GM21786 (cell line): ENCODE results near the gene AGBL5.

Source experiments
- ATAC-seq: cut with Tn5 transposase; IDR thresholded peaks from one replicate; pipeline ENCODE4 v1.9.1; 2021; ENCODE audit not compliant: unreplicated experiment

The AGBL5 gene

DNA sequence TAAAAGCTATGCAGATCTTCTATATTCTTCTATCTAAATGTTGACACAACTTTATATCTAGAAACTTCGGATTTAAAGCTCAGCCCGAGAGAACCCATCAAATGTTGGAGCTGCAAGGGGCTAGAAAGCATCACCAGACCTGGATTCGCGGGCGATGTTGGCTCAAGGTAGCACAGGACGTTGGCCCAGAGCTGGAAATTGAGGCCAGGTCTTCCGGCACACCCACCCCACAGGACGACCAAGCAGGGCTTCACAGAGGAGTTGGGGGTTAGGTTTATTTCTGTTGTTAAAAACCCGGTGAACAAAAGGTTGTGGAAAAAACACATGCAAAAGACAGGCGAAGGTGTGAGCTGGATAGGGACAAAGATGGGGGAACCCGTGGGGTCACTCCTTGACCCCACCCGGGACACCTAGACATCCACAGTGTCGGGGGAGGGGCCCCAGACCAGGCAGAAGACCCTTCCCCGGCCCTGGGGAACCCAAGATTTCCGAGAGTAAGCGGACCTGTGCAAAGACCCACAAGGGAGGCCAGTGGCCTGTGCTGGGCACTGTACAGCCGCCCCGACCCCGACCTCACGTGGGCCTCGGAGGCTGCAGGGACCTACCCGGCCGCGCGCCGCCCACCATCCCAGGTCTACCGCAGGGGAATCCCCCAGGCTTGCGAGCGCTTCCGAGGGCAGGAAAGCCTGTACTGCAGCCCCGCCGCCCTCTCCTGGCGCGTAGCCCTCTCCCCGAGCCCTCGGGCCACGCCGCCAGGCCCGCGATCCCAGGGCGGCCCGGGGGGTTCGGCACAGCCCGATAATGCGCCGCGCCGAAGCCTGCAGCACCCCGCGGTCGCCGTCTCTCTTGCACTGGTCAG, 1.8 kb upstream of the AGBL5 start:
- ATAC-seq: peak; percentile 18

GRCh38 chr2:27050281-27050995, 1.0 kb upstream of the AGBL5 start:
- peak; percentile 36 for ATAC-seq

DNA sequence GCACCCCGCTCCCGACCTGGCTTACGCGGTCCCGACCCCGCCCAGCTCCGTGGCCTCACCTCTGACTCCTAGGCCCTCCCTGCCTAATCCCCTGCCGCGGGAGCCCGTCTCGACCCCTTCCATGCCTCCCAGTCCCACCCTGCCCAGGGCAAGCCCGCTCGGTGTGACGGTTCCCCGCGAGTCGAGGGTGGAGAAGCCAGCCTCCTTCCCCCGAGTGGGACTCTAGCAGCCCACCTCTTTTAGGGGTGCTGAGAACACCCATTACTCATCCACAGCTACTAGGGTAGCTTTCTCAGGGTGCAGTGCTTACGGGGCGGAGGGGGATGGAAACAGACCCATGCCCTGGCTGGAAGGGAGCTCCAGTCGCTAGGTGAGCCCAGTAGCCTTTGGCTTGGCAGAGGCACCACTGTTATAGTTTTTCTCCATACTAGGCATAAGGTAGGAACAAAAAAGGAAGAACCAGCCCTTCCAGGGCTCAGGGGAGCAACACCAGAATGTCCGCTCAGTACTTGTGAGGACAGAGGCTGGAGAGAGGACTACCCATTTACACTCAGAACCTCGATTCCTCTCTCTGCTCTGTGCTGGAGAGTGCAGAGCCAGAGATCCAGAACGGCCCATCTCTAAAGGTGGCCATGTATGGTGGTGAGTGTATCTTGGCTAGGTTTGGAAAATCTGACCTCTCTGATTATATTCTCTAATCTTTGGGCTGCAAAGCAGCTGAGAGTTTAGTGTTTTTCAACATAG, 606 bp downstream of the AGBL5 start:
- no peak for ATAC-seq

GRCh38 chr2:27053321-27053720, 1.9 kb downstream of the AGBL5 start:
- no peak for ATAC-seq

- no peak for ATAC-seq
Observed at GRCh38 chr2:27053776-27054175, 2.3 kb downstream of the AGBL5 start.

DNA sequence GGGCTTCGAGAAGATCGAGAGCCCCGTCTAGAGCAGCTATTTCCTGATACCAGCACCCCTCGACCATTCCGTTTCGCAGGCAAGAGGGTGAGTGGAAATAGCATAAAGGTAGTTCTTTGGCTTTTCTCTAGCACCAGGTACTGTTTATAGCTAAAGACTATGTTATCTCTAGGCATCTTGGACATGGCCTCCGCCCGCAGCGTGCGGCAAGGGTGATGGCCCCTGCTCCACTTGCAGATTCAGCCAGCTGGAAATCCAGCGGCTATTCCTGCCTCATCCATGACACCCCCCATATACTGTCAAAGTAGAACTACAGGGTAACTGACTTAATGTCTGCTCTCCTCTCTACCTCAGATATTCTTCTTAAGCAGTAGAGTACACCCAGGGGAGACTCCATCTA, 3.3 kb downstream of the AGBL5 start:
- ATAC-seq: no peak

GRCh38 chr2:27057184-27057583, 5.7 kb downstream of the AGBL5 start:
- ATAC-seq: no peak

DNA sequence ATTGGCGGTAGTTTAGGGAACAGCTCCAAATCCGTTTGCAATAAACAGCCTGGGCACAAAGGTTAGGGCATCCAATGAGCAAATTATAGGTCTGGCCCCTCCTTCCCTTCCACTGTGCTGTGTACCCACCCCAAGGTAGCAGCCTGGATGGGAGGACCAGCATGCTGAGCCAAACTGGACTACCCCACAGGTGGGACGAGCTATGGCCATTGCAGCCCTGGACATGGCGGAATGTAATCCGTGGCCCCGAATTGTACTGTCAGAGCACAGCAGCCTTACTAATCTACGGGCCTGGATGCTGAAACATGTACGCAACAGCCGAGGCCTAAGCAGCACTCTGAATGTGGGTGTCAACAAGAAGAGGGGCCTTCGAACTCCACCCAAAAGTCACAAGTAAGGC, 6.7 kb downstream of the AGBL5 start:
- no peak for ATAC-seq

GRCh38 chr2:27059141-27059820, 7.8 kb downstream of the AGBL5 start:
- ATAC-seq: no peak

GRCh38 chr2:27060323-27060722, 8.9 kb downstream of the AGBL5 start:
- ATAC-seq: no peak

GRCh38 chr2:27065128-27065527, 13.7 kb downstream of the AGBL5 start:
- no peak for ATAC-seq

DNA sequence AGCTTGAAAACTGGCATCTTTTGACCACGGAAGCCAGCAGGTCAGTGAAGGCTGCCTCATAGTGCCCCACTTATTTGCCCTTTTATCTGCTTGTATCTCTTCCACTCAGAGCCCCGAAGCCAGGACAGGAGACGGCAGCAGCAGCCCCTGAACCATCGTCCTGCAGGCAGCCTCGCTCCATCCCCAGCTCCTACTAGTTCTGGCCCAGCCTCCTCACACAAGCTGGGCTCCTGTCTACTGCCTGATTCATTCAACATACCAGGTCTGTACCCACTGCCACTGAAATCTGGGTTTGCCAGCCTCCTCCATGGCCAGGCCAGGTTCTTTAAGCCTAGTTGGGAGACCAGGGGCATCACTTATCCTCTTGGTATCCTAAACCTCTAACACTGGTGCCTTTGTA, 15.9 kb downstream of the AGBL5 start:
- no peak for ATAC-seq

DNA sequence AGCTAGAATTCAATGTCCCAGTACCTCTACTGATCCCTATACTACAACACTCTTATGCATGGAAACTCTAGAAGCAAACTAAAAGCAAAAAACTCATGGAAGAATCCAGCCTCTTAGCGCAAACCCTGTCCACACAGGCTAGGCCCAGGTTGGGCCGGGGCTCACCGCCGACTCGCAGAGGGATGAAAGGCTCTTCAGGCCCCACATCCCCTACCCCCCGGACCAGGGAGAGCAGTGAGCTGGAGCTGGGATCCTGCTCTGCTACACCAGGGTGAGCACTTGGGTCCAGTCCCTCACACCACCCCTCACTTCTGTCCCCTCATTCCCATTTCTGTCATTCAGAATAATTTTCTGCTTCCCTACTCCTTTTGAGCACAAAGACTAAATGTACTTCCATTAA, 18.0 kb downstream of the AGBL5 start:
- ATAC-seq: no peak

DNA sequence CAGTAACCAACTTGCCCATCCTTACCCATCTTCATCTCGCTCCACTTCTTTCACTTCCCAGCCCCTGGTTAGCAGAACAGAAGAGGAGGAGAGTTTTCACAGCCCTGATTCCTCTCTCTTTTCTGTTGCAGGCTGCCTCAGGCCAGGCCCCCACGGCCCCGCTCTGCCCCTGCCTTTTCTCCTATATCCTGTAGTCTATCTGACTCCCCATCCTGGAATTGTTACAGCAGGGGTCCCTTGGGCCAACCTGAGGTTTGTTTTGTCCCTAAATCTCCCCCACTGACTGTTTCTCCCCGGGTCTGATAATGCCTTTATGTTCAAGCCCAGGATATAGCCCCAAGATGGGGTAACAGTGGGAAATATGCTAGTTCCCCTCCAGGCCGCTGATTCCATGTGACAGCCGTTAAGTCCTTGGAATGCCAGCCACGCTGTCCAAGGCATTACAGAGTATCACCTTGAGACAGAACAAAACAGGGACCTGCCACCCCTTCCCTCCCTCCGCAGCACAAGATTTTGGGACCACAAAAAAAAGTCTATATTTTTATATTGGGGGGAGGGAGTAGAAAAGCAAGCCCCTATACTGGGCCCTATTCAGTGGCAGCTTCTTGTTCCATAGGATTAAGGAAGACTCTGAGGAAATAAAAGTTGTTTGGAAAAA, 18.6 kb downstream of the AGBL5 start:
- no peak for ATAC-seq

DNA sequence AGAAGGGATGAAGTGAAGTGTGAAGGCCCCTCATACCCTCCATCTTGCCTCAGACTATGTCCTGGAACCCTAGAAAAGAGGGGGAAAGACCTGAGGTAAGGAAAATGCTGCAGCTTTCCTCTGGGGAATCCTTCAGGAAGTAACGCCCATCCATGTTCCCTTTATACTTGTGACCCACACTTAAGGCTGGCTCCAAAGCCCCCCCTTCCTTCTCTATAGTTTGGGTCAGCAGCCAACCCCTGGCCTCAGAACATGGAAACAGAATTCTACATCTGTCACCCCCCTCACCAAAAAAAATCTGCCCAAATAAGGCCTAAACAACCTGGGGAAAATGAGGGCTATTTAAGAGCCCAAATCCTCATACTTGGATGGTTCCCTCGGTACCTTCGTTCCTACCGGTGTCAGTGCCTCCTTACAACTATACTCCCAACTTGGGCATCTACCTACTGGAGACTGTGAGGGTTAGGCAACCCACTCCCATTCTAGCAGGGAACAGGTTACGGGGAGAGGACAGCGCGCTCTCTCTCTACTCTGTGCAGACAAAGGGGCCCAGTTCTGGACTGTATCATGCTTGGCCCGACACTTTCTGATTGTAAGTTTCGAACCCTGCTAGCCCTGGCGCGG, 19.3 kb downstream of the AGBL5 start:
- ATAC-seq: no peak

GRCh38 chr2:27071277-27071989, 20.0 kb downstream of the AGBL5 start, which contains the start of gene OST4:
Gene OST4, minus strand, starts transcription at chr2:27071654.
- peak; percentile 83 for ATAC-seq

GRCh38 chr2:27071990-27072830, 20.7 kb downstream of the AGBL5 start:
- ATAC-seq: peak; percentile 10

- ATAC-seq: no peak
Observed at GRCh38 chr2:27072920-27073319, 21.5 kb downstream of the AGBL5 start.

- ATAC-seq: no peak
Observed at GRCh38 chr2:27073782-27074181, 22.3 kb downstream of the AGBL5 start.
